Measurements from ENCODE around the gene ATXN10. TPM values are rescaled to one million over a fixed set of nuclear protein-coding genes. Genes with fewer than 3 reads are reported as not detected.

ATXN10 gene
- total and polyA plus RNA-seq, 2 of the 8 experiments (the other 6 are each of a cell fraction or from before 2014, with no cell fraction given) = 134 to 210 TPM

DNA sequence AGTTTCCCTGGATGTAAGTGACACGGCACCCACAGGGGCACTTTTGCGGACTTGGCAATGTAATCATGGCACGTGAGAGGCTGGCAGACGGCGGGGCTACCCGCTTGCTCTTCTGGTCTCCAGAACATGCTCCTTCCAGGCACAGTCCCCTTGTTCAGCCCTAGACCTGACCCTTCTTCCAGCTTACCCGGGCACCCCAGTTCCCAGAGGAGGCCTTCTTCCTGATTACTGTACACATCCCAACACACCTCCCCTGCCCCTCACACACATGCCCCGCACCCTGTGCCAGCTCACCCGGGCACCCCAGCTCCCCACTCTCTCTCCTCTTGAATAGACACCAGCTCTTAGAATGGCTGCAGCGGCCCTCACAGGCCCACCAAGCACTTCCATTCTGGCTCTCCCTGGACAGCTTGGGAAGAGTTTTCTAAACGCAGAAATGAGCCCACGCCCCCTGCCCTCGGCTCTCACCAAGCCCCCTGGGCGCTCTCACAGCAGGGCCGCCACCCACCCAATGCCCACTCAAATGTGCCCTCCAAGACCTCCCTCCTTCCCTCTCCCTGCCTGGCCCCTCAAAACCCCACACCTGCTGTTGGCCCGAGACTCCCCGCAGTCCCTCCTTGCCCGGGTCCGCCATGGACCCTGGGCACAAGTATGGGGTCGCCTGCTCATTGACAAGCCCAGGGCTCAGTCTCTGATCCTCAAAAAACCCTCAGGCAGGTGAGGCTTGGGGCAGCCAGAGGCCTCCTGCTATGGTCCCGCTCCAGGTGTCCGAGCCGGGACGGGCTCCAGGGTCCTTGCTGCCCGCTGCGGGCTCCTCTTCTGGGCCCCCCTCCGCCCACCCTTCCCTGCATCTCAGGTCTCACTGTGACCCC lies 216.8 kb downstream of the ATXN10 start (continued):
- TF ChIP-seq RBBP5 (IDR thresholded peaks at IDR 0.05; ENCODE audit: borderline replicate concordance, low read depth, low read length) = no peak
- TF ChIP-seq JUN (IDR thresholded peaks at IDR 0.05; ENCODE audit: low read depth, low read length) = no peak
- TF ChIP-seq POLR2AphosphoS5 (IDR thresholded peaks at IDR 0.05; ENCODE audit: low read depth, low read length) = no peak
- no peak for TF ChIP-seq RAD21 (IDR thresholded peaks at IDR 0.05 in 1 of 2, conservative IDR thresholded peaks at IDR 0.05 in 1 of 2; ENCODE audit: low read depth in 2 of 2, low read length in 2 of 2)
- no peak for TF ChIP-seq TAF1 (IDR thresholded peaks at IDR 0.05; ENCODE audit: low read depth, low read length)

Measured in H1 (cell line).